DND-41 (cell line): ENCODE results near the gene GOPC.
"Not testable (repeated sequence)": the region's sequence is repeated elsewhere in the genome, so short reads cannot be mapped to it uniquely, and the experiment has no call there.

Source experiments
- EZH2 ChIP-seq: IDR thresholded peaks from 3 replicates; pipeline ENCODE4 v1.6.1; 2012; ENCODE audit warnings: borderline replicate concordance, low read depth, mild to moderate bottlenecking, moderate library complexity, low read length, inconsistent platforms; ENCODE audit not compliant: severe bottlenecking
- TF ChIP-seq, protein P1 (sequence below): IDR thresholded peaks from 2 replicates; pipeline ENCODE4 v1.5.1; 2012; ENCODE audit warnings: borderline replicate concordance, low read length, moderate library complexity, mild to moderate bottlenecking; ENCODE audit not compliant: poor library complexity, severe bottlenecking; ENCODE audit errors: extremely low read depth

GRCh38 chr6:117517995-117518394 is 84.3 kb downstream of the GOPC start:
- TF ChIP-seq, protein P1, sequence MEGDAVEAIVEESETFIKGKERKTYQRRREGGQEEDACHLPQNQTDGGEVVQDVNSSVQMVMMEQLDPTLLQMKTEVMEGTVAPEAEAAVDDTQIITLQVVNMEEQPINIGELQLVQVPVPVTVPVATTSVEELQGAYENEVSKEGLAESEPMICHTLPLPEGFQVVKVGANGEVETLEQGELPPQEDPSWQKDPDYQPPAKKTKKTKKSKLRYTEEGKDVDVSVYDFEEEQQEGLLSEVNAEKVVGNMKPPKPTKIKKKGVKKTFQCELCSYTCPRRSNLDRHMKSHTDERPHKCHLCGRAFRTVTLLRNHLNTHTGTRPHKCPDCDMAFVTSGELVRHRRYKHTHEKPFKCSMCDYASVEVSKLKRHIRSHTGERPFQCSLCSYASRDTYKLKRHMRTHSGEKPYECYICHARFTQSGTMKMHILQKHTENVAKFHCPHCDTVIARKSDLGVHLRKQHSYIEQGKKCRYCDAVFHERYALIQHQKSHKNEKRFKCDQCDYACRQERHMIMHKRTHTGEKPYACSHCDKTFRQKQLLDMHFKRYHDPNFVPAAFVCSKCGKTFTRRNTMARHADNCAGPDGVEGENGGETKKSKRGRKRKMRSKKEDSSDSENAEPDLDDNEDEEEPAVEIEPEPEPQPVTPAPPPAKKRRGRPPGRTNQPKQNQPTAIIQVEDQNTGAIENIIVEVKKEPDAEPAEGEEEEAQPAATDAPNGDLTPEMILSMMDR: not testable (repeated sequence)
- not testable (repeated sequence) for TF ChIP-seq EZH2
